Stimulated activated CD8-positive, alpha-beta memory T cell treated with anti-CD3 and anti-CD28 coated beads, Interleukin-4, amount 100 ng/mL, for 48 hours (primary cell): Measurements from ENCODE around the gene CCL19.
"Not testable (repeated sequence)": the region's sequence is repeated elsewhere in the genome, so short reads cannot be mapped to it uniquely, and the experiment has no call there.

Experiments used
- DNase-seq: peaks from one replicate; pipeline ENCODE4 v3.0.0-alpha.2; 2020

The CCL19 gene

GRCh38 chr9:34690983-34691935 is at the start of gene CCL19:
TSS of gene CCL19 (minus strand) at chr9:34691276. CDS start at chr9:34691139, 137 bp downstream.
- no peak for DNase-seq

- not testable (repeated sequence) for DNase-seq
Measured at GRCh38 chr9:34740176-34740575, 49.1 kb upstream of the CCL19 start.

DNA sequence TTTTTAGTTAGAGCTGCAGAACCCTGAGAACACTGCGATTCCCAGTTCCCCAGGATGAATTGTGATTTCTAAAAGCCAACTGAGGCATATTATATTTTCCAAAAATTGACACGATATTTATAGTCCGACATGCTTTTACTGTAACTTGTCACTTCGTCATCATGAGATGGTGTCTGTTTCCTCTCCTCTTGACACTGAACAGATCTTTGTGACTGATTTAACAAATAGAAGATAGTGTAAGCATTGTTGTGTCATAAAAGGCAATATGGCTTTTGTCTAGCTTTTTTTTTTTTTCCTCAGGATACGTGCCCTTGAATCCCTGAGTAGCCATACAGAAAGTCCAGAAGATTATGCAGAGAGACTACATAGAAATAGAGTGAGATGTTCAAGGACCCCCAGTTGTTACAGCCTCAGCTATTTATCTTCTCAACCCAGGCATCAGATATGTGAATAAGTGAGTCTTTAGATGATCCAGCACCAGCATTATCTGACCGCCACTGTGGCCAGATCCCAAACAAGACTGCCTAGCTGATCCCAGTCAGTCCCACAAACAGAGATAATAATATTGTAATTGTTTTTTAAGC is 46.7 kb upstream of the CCL19 start:
- no peak for DNase-seq

DNA sequence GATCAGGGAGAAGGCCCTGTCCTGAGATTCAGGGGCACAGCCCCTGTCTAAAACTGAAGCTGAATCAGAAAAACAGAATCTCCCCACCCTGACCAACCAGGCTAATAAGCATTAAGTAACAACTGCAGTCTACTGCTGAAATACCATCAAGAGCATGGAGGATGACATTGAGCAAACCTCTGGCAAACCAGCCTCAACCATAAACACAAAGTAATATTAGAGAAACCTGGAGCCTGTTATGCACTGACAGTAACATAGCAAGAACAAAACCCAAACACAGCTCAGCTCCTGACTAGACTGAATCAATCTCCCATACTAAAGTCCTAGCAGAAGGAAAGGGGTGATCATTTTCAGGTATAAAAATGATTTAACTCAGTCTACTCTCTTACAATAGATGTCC is 43.6 kb upstream of the CCL19 start:
- DNase-seq: no peak

DNA sequence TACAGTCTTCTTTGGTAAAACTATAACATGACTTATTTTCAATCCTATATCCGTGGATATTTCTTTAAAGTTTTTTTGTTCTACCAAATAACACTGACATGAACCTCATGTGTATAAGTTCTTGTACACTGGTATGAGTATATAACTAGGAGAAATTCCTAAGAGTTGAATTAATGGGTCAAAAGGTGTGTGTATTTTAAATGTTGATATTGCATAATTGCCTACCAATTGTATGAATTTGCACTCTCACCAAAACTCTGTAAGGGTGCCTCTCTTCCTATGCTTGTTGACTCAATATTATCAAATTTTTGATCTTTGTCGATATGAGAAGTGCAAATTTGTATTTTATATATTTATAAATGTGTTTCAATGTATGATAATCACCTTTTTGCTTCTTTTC is 41.8 kb upstream of the CCL19 start:
- DNase-seq: no peak

DNA sequence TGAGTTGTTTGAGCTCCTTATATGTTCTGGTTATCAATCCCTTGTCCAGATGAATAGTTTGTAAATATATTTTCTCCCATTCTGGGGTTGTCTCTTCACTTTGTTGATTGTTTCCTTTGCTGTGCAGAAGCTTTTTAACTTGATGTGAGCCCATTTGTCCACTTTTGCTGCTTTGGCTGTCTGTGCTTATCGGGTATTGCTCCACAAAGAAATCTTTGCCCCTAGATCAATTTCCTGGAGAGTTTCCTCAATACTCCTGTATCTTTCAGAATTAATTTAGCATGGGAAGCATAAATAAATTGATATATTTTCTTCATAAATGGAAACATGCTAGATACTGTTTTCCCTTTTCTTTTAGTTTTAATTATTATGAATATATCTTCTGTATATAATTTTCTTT is 41.4 kb upstream of the CCL19 start:
- DNase-seq: no peak

DNA sequence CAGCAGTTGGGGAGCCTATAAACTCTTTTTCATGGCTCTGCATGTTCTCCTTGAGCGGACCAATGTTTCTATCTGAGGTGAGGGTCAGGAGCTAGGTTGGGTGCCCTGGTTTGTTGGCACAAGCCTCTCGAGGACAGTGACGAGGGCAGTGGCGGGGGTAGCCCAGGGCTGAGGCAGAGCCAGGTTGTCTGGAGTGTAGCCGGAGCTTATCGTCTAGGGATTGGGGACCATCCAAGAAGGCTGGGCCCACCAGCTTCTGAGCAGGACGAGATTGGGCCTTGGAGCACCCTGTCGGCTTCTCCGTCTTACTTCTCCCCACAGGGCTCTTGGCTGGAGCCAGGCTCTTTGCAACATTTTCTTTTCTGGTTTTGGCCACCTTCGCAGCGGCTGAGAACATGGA is 32.1 kb upstream of the CCL19 start:
- DNase-seq: no peak

DNA sequence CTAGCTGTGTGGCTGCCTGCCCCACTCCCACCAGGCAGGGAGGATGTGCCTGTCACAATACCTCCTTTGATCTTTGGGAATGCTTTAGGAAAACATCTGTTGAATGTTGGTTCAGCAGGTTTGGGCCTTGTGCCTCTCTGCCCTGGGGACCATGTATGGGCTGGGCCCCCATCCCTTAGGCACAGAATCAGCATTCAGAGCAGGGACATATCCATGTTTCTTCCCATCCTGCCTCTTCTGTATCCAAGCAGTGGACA is 28.6 kb upstream of the CCL19 start:
- DNase-seq: not testable (repeated sequence)

DNA sequence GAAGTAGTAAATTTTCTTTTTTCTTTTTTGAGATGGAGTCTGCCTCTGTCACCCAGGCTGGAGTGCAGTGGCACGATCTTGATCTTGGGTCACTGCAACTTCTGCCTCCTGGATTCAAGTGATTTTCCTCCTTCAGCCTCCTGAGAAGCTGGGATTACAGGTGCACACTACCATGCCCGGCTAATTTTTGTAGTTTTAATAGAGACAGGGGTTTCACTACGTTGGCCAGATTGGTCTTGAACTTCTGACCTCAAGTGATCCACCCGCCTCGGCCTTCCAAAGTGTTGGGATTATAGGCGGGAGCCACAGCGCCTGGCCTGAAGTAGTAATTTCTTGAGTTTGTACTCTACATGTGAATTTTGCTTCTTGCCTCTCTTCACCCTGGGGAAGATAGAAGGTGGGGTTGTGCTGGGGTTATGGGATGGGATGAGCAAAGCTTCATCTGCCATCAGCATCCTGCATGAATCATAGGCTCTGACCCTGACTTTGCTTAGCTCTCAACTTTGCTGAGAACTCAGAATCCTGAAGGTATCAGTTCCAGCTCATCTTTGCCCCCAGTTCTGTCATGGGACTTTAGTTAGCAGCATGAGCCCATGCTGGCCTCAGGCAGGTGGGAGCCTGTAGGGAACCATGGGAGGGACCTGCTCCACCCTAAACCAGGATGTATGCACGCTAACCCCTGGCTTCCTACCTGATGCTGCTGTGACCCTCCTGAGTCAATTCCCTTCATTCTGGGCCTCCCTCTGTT is 28.1 kb upstream of the CCL19 start:
- DNase-seq: no peak

DNA sequence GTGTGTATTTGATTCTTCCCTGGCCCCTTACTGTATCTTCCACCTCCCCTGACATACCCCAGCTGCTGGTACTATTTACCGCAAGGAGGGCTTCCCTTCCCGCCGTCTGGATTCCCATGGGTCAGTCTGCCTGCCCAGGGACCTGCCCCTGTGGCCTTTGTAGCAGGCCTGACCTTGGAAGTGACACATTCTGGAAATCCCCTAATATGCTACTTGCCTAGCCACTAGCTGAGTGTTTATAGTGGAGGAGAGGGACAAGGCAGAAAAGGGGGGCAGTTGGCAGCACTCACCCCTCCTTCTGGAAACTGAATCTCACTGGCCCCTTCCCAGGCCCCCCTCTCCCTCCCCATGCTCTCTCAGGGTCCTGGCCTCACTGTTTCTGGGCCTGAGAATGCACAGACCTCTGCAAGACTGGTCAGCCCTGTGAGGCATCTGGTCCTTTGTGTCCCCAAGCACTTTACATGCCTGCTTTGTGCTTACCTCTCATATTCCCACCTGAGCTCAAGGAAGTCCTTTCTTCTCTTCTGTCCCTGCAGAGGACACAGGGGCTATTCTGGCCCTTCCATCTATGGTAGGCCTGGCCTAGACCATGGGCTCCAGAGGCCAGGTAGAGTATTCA is 27.0 kb upstream of the CCL19 start:
- DNase-seq: no peak

DNA sequence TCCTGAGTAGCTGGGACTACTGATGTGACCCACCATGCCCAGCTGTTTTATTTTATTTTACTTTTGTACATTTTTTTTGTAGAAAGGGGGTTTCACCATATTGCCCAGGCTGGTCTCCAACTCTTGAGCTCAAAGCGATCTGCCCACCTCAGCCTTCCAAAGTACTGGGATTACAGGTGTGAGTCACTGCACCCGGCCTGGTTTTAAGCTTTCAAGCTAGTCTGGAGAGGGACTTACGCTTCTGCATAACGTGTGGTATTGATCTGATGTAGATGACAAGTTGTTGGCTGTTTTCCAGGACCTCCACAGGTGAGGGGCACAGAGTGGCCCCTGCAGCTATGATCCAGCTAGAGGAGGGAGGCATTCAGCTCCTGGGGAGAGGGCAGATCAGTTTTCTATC is 25.6 kb upstream of the CCL19 start:
- DNase-seq: no peak

GRCh38 chr9:34715639-34716215 is 24.7 kb upstream of the CCL19 start:
- no peak for DNase-seq

DNA sequence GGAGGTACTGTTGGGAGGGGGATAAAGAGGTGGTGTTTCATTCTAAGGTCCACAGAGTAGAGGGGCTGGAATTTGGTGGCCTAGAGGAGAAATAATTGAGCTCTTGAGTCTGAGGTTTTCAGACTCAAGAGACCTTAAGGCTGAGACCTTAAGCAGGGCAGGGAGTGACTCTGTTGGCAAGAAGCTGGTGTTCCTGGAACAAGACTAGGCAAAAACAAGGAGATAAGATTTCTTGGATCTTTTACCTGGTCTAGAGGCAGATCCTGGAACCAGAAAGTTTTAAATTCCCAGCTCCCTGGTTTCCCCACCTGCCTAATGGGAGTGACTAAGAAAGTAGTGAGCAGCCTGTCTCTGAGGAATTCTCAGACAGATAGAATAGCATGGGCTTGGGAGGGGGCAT is 22.9 kb upstream of the CCL19 start:
- no peak for DNase-seq

DNA sequence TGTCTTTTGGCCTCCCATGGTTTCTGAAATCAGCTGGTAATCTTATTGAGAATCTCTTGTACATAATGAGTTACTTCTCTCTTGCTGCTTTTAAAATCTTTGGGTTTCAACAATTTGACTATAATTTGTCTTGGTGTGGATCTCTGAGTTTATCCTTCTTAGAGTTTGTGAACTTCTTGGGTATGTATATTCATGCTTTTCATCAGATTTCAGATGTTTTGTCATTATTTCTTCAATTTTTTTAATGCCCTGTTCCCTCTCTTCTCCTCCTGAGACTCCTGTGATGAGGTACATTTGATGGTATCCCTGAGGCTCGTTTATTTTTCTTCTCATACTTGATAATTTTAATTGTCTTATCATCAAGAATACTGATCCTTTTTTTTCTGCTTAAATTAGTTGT is 21.1 kb upstream of the CCL19 start:
- no peak for DNase-seq

- no peak for DNase-seq
Measured at GRCh38 chr9:34710023-34710422, 18.9 kb upstream of the CCL19 start, which contains the start of gene CCL21. TSS of gene CCL21 (minus strand) at chr9:34710136. CDS start at chr9:34710066, 70 bp downstream.

DNA sequence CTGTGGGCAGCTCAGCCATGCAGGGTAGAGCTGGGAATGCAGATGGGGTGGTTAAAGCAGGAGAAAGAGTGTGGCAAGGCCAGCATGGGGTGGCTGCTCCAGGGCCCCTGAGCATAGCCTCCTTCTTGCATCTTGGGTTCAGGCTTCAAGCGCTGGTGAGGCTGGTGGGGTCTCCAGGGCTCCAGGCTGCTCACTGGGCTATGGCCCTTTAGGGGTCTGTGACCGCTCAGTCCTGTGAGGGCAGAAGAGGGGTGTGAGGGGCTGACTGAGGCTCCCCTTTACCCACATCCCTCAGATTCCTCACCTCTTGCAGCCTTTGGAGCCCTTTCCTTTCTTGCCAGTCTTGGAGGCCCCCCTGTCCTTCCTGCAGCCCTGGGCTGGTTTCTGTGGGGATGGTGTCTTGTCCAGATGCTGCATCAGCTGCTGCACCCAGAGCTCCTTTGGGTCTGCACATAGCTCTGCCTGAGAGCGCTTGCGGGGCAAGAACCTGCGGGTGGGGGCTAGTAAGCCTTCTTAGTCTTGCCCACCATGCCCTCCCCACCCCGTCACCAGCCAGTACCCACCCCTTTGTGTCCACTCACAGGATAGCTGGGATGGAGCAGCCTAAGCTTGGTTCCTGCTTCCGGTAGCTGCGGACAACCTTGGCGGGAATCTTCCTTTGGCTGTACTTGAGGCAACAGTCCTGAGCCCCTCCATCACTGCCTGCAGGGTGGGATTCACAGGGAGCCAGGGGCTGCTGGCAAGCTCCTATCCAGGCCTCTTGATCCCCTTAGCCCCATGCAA is 18.3 kb upstream of the CCL19 start:
- no peak for DNase-seq

DNA sequence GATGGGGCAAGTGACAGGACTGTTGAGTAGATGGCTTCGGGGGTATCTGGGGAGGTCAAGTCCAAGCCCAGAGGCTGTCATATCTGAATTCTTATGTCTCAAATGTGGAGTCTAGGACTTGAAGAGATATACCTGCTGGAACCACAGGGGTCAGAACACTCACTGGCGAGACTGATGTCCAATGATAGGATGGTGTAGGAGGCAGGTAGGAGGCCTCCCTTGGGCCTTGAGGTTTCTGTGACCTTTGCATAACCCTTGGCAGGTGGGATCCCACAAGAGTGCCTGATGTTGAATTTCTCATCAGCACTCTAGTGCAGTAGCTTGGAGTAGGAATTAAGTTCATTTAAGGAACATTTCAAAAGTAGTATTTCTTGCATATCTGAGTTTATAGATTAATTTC is 16.1 kb upstream of the CCL19 start:
- DNase-seq: no peak

DNA sequence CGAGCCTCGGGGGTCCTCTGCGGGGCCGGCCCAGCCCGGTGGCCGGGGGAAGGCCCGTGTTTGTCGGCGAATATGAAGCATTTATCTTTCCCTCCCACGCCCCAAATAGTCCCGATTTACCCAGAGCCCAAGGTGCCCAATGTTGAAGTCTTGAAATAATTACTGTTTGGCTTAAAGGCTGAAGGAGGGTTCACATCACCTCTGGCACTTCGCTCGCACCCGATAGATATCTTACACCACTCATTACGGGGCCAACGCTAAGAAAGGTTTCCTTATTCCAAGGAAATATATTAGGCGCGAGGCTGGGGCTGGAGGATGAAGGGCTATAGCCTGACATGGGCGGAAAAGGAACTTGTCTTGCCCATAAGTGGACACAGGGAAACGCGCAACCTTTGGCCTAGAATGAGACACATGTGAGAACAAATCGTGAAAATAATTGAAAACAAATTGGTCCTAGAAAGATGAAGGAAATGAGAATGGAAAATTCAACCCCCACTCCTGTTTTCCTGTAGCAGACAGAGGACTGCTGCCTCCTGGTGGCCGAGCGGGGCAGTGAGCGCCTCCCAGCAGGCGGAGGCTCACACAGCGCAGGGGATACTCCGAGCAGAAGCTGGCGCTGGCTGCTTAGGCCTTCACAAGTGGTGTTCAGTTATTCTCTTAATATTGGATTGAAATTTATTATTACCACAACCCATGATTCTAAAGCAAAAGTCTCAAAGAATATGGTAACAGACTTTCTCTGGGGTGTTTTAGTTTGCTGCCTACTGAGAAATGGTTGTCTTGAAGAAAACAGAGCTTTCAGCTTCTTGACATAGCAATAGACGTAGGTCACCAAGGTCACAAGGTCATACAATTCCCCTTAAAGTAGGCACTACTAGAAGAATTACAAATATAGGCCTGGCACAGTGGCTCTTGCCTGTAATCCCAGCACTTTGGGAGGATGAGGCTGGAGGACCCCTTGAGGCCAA is 11.0 kb upstream of the CCL19 start:
- peak; percentile 92 for DNase-seq

GRCh38 chr9:34701023-34701768 is 10.1 kb upstream of the CCL19 start:
- DNase-seq: peak; percentile 91

GRCh38 chr9:34694811-34695210 is 3.7 kb upstream of the CCL19 start:
- no peak for DNase-seq
